Duodenal mucosa (tissue), 2 donors: ENCODE measurements around the gene GPATCH11.

Experiments used
- H3K27ac ChIP-seq: one replicate; pipeline ENCODE4 v1.7.0; 2013; ENCODE audit warnings: low read depth, low read length
- H3K27me3 ChIP-seq, 2 donors: one replicate each; pipeline ENCODE4 v1.7.0; 2013; ENCODE audit warnings: low read length in 2 of 2, control low read depth in 1 of 2; ENCODE audit not compliant: insufficient read depth in 2 of 2, control insufficient read depth in 1 of 2
- H3K36me3 ChIP-seq, 2 donors: one replicate each; pipeline ENCODE4 v1.7.0; 2013; ENCODE audit warnings: low read length in 2 of 2, control low read depth in 1 of 2; ENCODE audit not compliant: insufficient read depth in 2 of 2, control insufficient read depth in 1 of 2
- H3K4me1 ChIP-seq, 2 donors: one replicate each; pipeline ENCODE4 v1.7.0; 2013; ENCODE audit warnings: low read length in 2 of 2, control low read depth in 1 of 2; ENCODE audit not compliant: insufficient read depth in 2 of 2, control insufficient read depth in 1 of 2
- H3K4me3 ChIP-seq, 2 donors: one replicate each; pipeline ENCODE4 v1.7.0; 2013; ENCODE audit warnings: low read length in 2 of 2, low read depth in 1 of 2
- H3K9ac ChIP-seq, 2 donors: one replicate each; pipeline ENCODE4 v1.7.0; 2013; ENCODE audit warnings: low read length in 2 of 2, low read depth in 1 of 2
- H3K9me3 ChIP-seq, 2 donors: one replicate each; pipeline ENCODE4 v1.7.0; 2013; ENCODE audit warnings: low read length in 2 of 2, control low read depth in 1 of 2; ENCODE audit not compliant: control insufficient read depth in 1 of 2

The GPATCH11 gene

GRCh38 chr2:37142546-37142945 lies 58.2 kb downstream of the GPATCH11 start:
- no peaks in the 10 kb centered on the region for H3K4me1 ChIP-seq
- peaks cover 21 to 65% of the 10 kb centered on the region in 2 donors for H3K36me3 ChIP-seq
- H3K27ac ChIP-seq = no peak overlapping the region

GRCh38 chr2:37143974-37144373 lies 59.7 kb downstream of the GPATCH11 start:
- no peak overlapping the region for H3K27ac ChIP-seq
- no peak overlapping the region for H3K4me3 ChIP-seq
- peaks cover 4 to 6% of the 10 kb centered on the region in 2 donors for H3K4me1 ChIP-seq
- H3K9me3 ChIP-seq = no peaks in the 10 kb centered on the region
- no peaks in the 10 kb centered on the region for H3K27me3 ChIP-seq
- H3K36me3 ChIP-seq = peaks cover 23 to 57% of the 10 kb centered on the region in 2 donors
- H3K9ac ChIP-seq = no peak overlapping the region

More at GRCh38 chr2:37142546-37142945, 58.2 kb downstream of the GPATCH11 start:
- Histone ChIP-seq H3K9ac (no peak overlapping the region), H3K4me3 (no peak overlapping the region), H3K9me3 (no peaks in the 10 kb centered on the region), H3K27me3 (no peaks in the 10 kb centered on the region)

- Histone ChIP-seq H3K4me3 (no peak overlapping the region), H3K36me3 (peaks cover 16 to 54% of the 10 kb centered on the region in 2 donors), H3K9ac (no peak overlapping the region), H3K4me1 (peaks cover 6 to 12% of the 10 kb centered on the region in 2 donors), H3K27me3 (no peaks in the 10 kb centered on the region), H3K27ac (no peak overlapping the region), H3K9me3 (no peaks in the 10 kb centered on the region)
These were observed 61.7 kb downstream of the GPATCH11 start for GRCh38 chr2:37146062-37146461.

- H3K9ac ChIP-seq = no peak overlapping the region
- peaks cover 6 to 12% of the 10 kb centered on the region in 2 donors for H3K4me1 ChIP-seq
- H3K9me3 ChIP-seq = no peaks in the 10 kb centered on the region
- no peaks in the 10 kb centered on the region for H3K27me3 ChIP-seq
- H3K4me3 ChIP-seq = no peak overlapping the region
- H3K27ac ChIP-seq = no peak overlapping the region
- peaks cover 16 to 34% of the 10 kb centered on the region in 2 donors for H3K36me3 ChIP-seq
These were observed 64.0 kb downstream of the GPATCH11 start for GRCh38 chr2:37148325-37148724.
